Measurements from ENCODE around the gene LGMN. TPM values are rescaled to one million over a fixed set of nuclear protein-coding genes. Genes with fewer than 3 reads are reported as not detected.

The LGMN gene
- total and polyA plus RNA-seq, 2 of the 13 experiments (the other 11 are each of a cell fraction or from before 2014, with no cell fraction given) = 28.9 to 76.4 TPM

GRCh38 chr14:92780444-92781232, 32.2 kb upstream of the LGMN start (continued):
- no peak for TF ChIP-seq STAG1 (CRISPR knock-in tag; IDR thresholded peaks at IDR 0.05)
- TF ChIP-seq HNF4G (IDR thresholded peaks at IDR 0.05; ENCODE audit: borderline replicate concordance, low read depth, low read length) = no peak
- TF ChIP-seq HNF4G (CRISPR knock-in tag; IDR thresholded peaks at IDR 0.05; ENCODE audit: borderline replicate concordance, low read depth) = no peak
- TF ChIP-seq, protein P1, sequence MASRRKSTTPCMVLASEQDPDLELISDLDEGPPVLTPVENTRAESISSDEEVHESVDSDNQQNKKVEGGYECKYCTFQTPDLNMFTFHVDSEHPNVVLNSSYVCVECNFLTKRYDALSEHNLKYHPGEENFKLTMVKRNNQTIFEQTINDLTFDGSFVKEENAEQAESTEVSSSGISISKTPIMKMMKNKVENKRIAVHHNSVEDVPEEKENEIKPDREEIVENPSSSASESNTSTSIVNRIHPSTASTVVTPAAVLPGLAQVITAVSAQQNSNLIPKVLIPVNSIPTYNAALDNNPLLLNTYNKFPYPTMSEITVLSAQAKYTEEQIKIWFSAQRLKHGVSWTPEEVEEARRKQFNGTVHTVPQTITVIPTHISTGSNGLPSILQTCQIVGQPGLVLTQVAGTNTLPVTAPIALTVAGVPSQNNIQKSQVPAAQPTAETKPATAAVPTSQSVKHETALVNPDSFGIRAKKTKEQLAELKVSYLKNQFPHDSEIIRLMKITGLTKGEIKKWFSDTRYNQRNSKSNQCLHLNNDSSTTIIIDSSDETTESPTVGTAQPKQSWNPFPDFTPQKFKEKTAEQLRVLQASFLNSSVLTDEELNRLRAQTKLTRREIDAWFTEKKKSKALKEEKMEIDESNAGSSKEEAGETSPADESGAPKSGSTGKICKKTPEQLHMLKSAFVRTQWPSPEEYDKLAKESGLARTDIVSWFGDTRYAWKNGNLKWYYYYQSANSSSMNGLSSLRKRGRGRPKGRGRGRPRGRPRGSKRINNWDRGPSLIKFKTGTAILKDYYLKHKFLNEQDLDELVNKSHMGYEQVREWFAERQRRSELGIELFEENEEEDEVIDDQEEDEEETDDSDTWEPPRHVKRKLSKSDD (CRISPR knock-in tag; IDR thresholded peaks at IDR 0.05; ENCODE audit: low read depth) = no peak
- no peak for TF ChIP-seq PAXIP1 (CRISPR knock-in tag; conservative IDR thresholded peaks at IDR 0.05)
- TF ChIP-seq, protein P2, sequence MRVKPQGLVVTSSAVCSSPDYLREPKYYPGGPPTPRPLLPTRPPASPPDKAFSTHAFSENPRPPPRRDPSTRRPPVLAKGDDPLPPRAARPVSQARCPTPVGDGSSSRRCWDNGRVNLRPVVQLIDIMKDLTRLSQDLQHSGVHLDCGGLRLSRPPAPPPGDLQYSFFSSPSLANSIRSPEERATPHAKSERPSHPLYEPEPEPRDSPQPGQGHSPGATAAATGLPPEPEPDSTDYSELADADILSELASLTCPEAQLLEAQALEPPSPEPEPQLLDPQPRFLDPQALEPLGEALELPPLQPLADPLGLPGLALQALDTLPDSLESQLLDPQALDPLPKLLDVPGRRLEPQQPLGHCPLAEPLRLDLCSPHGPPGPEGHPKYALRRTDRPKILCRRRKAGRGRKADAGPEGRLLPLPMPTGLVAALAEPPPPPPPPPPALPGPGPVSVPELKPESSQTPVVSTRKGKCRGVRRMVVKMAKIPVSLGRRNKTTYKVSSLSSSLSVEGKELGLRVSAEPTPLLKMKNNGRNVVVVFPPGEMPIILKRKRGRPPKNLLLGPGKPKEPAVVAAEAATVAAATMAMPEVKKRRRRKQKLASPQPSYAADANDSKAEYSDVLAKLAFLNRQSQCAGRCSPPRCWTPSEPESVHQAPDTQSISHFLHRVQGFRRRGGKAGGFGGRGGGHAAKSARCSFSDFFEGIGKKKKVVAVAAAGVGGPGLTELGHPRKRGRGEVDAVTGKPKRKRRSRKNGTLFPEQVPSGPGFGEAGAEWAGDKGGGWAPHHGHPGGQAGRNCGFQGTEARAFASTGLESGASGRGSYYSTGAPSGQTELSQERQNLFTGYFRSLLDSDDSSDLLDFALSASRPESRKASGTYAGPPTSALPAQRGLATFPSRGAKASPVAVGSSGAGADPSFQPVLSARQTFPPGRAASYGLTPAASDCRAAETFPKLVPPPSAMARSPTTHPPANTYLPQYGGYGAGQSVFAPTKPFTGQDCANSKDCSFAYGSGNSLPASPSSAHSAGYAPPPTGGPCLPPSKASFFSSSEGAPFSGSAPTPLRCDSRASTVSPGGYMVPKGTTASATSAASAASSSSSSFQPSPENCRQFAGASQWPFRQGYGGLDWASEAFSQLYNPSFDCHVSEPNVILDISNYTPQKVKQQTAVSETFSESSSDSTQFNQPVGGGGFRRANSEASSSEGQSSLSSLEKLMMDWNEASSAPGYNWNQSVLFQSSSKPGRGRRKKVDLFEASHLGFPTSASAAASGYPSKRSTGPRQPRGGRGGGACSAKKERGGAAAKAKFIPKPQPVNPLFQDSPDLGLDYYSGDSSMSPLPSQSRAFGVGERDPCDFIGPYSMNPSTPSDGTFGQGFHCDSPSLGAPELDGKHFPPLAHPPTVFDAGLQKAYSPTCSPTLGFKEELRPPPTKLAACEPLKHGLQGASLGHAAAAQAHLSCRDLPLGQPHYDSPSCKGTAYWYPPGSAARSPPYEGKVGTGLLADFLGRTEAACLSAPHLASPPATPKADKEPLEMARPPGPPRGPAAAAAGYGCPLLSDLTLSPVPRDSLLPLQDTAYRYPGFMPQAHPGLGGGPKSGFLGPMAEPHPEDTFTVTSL (CRISPR knock-in tag; IDR thresholded peaks at IDR 0.05; ENCODE audit: borderline replicate concordance) = no peak
